Amniotic epithelial cell (primary cell): ENCODE data around the gene CDH15.
A peak's percentile ranks its signal among the peaks of the same experiment; 100 is the strongest.

Experiments used
- DNase-seq: peaks from one replicate; pipeline ENCODE4 v3.0.0-alpha.2; 2010; ENCODE audit warnings: low read depth

Gene CDH15

GRCh38 chr16:89171216-89172170 lies at the start of gene CDH15:
Gene CDH15, plus strand, starts transcription at chr16:89171748. Its CDS starts 84 bp downstream, at chr16:89171832.
- DNase-seq = peak; percentile 78

GRCh38 chr16:89122322-89122851 lies 49.2 kb upstream of the CDH15 start:
- DNase-seq = no peak

GRCh38 chr16:89123001-89123830 lies 48.3 kb upstream of the CDH15 start:
- no peak for DNase-seq

GRCh38 chr16:89123831-89124100 lies 47.8 kb upstream of the CDH15 start:
- DNase-seq = no peak

GRCh38 chr16:89129378-89129777 lies 42.2 kb upstream of the CDH15 start:
- no peak for DNase-seq

GRCh38 chr16:89130448-89130847 lies 41.1 kb upstream of the CDH15 start:
- no peak for DNase-seq

GRCh38 chr16:89131783-89132182 lies 39.8 kb upstream of the CDH15 start:
- no peak for DNase-seq

- DNase-seq = no peak
Observed at GRCh38 chr16:89132194-89133005, 39.1 kb upstream of the CDH15 start.

- no peak for DNase-seq
Observed at GRCh38 chr16:89133457-89134127, 38.0 kb upstream of the CDH15 start.

GRCh38 chr16:89134269-89134668 lies 37.3 kb upstream of the CDH15 start:
- DNase-seq = no peak

GRCh38 chr16:89135166-89135565 lies 36.4 kb upstream of the CDH15 start:
- DNase-seq = no peak

- DNase-seq = no peak
Observed at GRCh38 chr16:89135971-89136765, 35.4 kb upstream of the CDH15 start.

GRCh38 chr16:89136931-89137330 lies 34.6 kb upstream of the CDH15 start:
- no peak for DNase-seq

GRCh38 chr16:89137666-89138512 lies 33.7 kb upstream of the CDH15 start:
- no peak for DNase-seq

GRCh38 chr16:89138513-89138795 lies 33.1 kb upstream of the CDH15 start:
- DNase-seq = no peak

GRCh38 chr16:89138843-89139520 lies 32.6 kb upstream of the CDH15 start:
- DNase-seq = no peak

GRCh38 chr16:89139907-89140361 lies 31.6 kb upstream of the CDH15 start:
- DNase-seq = no peak

GRCh38 chr16:89140401-89140800 lies 31.1 kb upstream of the CDH15 start:
- no peak for DNase-seq
